SW 1271 (cell line): ENCODE measurements around the gene ACAP3.
A peak's percentile ranks its signal among the peaks of the same experiment; 100 is the strongest.

Experiments
- DNase-seq, 2 experiments: peaks; one replicate each; lab custom pipeline; 2025; lab: John Stamatoyannopoulos, UW

Gene ACAP3, protein sequence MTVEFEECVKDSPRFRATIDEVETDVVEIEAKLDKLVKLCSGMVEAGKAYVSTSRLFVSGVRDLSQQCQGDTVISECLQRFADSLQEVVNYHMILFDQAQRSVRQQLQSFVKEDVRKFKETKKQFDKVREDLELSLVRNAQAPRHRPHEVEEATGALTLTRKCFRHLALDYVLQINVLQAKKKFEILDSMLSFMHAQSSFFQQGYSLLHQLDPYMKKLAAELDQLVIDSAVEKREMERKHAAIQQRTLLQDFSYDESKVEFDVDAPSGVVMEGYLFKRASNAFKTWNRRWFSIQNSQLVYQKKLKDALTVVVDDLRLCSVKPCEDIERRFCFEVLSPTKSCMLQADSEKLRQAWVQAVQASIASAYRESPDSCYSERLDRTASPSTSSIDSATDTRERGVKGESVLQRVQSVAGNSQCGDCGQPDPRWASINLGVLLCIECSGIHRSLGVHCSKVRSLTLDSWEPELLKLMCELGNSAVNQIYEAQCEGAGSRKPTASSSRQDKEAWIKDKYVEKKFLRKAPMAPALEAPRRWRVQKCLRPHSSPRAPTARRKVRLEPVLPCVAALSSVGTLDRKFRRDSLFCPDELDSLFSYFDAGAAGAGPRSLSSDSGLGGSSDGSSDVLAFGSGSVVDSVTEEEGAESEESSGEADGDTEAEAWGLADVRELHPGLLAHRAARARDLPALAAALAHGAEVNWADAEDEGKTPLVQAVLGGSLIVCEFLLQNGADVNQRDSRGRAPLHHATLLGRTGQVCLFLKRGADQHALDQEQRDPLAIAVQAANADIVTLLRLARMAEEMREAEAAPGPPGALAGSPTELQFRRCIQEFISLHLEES

GRCh38 chr1:1307923-1308755 is at the start of gene ACAP3, which contains the start of gene PUSL1:
ACAP3 (minus strand) TSS chr1:1307930; CDS start chr1:1307815, 115 bp downstream.
PUSL1 (plus strand) TSS chr1:1308597; CDS start chr1:1308644, 47 bp downstream.
- DNase-seq: peak; percentile 71 to 82

DNA sequence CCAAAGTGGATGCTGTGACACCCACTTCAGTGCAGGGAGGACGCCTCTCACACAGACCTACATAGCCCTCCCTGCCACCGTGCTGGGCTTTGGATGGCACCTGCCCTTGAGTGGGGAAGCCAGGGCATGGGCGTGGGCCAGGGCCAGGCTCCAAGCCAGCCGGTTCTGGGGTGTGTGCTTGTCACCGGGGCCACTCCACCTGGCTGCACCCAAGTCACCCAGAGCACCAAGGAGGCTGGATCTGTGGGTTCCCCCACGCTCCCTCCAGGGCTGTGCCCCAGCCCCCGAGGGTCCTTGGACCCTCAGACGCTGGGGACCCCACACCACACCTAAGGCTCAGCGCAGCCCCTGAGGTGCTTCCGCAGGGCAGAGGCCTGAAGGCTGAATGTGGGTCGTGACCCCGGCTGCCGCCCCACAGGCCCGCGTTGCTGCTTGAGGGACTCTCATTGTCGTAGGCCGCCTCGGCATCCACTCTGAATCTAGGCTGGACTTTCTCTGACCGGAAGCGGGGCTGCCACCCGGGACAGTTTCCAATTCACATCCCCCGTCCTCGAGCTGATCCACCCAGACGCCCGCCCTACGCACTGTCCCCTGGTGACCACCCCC is 49.2 kb upstream of the ACAP3 start:
- DNase-seq: no peak

- no peak for DNase-seq
These were observed 48.6 kb upstream of the ACAP3 start for GRCh38 chr1:1356166-1356795.

DNA sequence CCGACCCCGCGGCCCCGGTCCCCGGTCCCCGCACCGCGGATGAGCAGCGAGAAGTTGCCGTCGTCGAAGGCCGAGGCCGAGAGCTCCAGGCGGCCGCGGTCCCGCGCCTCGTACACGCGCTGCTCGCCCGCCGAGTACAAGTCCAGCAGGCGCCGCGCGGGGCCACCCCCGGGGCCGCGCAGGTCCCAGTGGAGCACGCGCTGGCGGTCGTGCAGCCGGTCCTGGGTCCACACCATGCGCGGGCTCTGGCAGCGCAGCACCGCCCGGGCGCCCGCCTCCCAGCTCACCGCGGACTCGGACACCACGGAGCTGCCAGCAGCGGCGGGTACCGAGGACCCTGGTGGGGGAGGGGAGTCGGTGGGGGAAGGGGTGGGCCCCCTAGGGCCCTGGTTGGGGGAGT is 47.7 kb upstream of the ACAP3 start:
- no peak for DNase-seq

GRCh38 chr1:1354271-1355247 is 46.8 kb upstream of the ACAP3 start:
- DNase-seq: peak in 1 of 2 experiments; percentile 6

DNA sequence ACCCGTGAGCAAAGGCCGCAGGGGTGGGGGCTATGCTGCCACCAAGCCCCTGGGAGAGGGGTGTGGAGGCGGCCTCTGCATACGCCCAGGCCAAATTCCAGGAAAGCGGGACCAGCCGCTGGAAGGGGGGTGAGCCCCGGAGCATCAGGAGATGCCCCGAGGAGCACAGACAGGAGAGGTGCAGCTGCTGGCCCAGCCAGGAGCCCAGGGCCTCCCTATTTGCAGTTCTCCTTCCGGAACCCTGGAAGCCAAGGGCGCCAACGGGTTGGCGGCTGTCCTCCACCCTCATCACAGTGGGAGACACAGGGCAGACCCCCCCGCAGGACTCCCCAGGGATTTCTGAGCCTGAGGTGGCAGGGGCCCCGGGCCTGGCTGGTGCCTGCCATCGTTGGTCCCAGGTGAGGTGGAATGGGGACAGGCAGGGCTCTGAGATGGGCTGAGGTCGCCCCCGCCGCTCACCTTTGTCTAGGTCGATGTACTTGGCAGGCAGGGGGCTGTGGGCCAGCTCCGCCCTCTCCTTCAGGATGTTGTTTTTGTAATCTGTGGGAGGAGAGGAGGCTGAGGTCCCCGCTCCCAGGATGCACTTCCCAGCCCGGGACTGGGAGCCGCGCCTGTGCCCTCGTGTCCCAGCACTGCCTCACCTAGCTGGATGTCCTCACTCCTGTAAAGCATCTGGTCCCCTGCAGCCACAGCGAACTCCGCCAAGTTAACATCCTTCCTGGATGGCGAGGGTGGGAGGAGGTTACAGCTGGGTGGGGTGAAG is 45.8 kb upstream of the ACAP3 start:
- DNase-seq: no peak

DNA sequence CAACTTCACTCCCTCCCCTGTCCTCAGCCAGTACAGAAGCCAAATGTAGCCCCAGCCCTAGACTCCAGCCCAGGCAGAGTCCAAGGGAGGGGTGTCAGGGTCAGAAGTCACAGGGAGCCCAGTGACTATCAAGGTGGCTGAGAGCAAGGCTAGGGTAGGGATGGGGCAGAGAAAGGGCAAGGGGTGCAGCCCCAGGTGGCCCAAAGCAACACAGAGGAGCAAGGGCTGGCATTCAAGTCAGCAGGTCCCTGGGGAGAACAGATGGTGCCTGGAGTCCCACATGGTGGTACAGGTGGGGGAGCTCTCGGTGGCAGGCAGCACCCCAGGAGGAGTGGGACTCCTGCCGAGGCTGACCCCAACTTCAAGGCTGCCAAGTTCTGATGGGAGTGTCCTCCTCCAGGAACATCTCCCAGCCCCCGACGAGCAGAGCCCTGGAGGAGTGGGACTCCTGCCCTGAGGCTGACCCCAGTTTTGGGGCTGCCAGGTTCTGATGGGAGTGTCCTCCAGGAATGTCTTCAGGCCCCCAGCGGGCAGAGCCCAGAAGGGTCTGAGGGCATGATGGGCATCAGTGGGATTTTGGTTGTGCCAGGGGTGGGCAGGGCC is 45.2 kb upstream of the ACAP3 start:
- no peak for DNase-seq

DNA sequence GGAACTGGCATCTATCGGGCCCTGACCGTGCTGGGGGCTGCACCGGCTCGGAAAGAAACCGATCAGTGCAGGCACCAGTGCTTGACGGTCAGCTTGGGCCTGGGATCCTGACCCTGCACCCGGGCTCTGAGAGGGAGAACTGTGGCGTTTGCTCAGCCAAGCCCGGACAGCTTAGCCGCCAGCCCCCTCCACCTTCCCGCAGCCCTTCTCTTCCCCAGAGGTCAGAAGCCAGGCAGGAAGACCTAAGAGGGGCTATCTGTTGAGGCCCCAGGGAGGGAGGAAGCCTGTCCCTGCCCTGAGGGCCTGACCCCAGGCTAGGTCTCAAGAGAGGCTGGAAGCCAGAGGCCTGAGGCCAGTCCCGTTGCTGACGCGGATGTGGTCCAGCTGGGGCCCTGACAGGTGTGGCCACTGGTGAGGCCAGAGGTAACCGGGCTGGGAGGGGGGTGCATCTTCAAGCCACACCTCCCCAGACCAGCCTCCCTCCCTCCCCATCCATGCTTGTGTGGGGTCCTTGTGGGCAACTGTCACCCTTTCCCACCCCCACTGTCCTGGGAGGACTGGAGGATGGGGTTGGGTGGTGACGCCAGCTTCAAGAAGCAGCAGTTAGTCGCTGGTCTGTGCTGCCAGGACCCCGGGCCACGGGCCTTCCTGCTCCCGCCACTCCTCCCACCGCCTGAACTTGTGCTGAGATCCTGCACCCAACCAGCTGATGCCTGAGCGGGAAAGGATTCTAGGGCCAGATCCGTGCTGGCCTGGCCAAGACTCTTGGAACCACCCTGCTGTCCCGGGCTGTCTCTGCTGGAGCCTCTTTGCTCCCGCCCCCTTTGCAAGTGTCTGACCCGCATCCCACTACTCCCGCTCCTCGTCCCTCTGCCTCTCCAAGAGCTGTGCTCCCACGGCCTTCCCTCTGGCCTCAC is 44.0 kb upstream of the ACAP3 start:
- no peak for DNase-seq

GRCh38 chr1:1349256-1350012 is 41.7 kb upstream of the ACAP3 start, which contains the start of gene DVL1:
DVL1 (minus strand) TSS chr1:1349418; CDS start chr1:1349065, 353 bp downstream.
- DNase-seq: no peak

DNA sequence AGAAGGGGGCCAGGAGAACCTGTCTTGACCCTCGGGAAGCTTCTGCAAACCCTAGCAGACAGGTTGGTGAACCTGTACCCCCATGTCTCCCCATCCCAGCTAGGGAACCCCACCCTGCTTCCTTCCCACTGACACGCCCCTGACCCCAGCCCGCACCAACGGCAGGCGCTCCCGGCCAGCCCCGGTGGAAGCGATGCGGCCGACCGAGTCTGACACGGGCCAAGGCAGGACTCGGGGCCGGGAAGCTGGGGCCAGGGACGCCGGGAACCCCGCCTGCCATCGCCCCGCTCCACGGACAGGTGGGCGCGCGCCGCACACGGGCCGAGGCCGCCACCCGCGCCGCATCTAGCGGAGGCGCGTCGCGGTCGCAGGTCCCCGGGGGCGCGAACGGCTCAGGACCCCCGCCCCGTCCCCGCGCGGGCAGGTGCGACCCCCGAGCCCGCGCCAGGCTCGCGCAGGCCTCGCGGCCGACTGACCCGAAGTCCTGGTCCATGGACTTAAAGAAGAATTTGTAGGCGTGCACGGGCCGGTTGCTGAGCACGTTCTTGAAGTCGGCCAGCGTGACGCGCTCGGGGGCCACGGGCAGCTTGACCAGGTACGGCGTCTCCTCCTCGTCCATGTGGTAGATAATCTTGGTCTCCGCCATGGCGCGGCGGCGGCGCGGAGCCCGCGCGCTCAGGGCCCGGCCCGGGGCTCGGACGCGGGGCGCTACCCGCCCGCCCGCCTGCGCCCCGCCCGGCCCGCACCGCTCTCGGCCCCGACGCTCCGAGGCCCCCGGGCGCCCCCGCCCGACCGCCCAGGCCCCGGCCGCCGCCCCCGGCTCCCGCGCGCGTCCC is 40.9 kb upstream of the ACAP3 start:
- DNase-seq: no peak

DNA sequence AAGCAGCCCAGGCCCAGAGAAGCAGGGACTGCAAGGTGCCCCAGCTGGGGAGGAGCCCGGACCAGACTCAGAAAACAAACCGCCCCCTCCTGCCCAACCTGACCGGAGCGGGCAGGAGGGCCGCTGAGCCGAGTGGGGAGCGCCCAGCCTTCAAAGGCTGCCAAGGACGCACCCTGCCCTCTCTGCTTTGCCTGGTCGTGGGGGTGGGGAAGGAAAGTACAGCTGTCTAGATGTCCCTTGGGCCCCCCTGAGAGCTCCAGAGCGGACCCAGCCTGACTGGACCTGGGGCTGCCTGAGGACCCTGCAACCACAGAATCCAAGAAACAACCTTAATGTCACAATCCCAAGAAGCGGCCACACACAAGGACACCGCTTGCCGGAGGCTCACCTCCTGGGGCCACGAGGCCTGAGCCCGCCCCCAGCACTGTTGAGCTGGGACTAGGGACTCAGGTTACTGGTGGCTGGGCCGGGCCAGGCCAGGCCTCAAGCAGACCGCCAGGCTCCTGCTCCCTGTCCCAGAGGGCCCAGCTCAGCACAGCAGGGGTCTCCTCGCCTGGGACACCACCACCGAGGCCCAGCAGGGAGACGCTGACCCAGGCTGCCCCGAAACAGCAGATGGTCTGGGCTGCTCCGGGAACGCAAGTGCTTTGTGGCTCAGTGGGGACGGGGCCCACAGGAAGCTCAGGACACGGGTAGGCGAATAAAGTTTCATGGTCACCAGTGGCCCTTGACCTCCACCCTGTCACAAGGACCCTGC is 40.1 kb upstream of the ACAP3 start:
- DNase-seq: no peak

GRCh38 chr1:1347026-1347595 is 39.4 kb upstream of the ACAP3 start:
- DNase-seq: no peak

DNA sequence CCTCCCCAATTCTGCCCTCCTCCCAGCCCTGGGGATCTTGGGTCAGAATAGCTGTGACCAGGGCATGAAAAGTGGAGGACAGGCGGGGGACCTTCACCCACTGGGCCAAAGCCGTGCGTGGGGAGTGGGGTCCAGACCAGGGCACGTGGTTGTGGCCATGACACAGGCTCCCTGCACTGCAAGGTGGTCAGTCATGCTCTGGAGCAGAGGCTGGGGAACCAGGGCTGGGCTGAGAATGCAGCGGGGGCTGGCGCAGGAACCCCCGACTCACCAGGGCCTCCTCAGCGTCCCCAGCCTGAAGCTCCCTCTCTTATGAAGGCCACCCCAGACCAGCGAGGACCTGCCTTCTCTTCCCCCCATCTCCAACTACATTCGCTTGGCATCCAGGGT is 38.8 kb upstream of the ACAP3 start:
- DNase-seq: no peak

DNA sequence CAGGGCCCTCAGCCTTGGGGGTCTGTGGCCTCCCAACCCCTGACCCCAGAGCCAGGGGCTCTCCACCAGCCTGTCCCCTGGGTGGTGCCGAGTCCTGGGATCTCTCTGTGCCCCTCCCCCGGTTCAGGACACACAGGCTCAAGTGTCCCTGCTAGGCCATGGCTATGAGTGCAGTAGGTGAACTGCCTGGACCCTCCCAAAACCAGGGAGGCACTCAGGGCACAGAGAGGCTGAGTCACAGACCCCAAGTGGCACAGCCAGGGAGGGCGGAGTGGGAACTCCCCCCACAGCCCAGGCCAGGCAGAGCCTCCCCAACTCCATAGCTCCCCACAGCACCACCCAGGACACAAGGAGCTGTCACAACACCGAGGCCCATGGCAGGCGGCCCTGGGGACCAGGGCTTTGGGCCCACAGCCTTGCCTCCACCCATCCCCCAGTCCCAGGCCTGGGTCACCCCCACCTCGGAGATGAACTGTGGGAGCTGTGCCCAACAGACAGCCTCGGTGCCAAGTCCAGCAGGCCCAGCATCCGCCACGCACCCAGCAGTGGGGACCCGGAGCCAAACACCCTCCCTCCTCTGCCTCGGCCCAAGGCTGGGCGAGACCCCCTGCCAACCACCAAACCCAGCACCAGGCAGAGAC is 38.2 kb upstream of the ACAP3 start:
- DNase-seq: no peak
